ENCODE measurements around the gene DDX27. TPM values are rescaled to one million over a fixed set of nuclear protein-coding genes. Genes with fewer than 3 reads are reported as not detected.

Gene DDX27
- total and polyA plus RNA-seq, 4 experiments from 2014 or later = 21.6 to 60.4 (median 53.7) TPM

- no peaks in the 10 kb centered on the region for H3K36me3 Mint-ChIP-seq
- POLR2A ChIA-PET (ENCODE audit: partially characterized antibody) = no interaction called here
- Histone ChIP-seq H3K27ac (ENCODE audit: low read depth, low read length) (no peak overlapping the region), H3K4me1 (ENCODE audit: insufficient read depth, low read length) (no peaks in the 10 kb centered on the region), H3K27me3 (ENCODE audit: insufficient read depth, low read length) (no peaks in the 10 kb centered on the region), H3K36me3 (ENCODE audit: insufficient read depth, low read length) (no peaks in the 10 kb centered on the region), H3K9me3 (ENCODE audit: control insufficient read depth in 1 of 2, low read length in 2 of 2) (no peaks in the 10 kb centered on the region), H3K4me3 (ENCODE audit: low read length in 2 of 2) (no peak overlapping the region)
- CTCF ChIA-PET (ENCODE audit: partially characterized antibody) = interaction anchor here (0.8 to 2.0 kb wide), 3 partner anchors 11 to 23 kb away, joined by 4 to 6 read pairs (median 5); no protein-coding TSS in a partner anchor
- intact Hi-C loops (cut with micrococcal nuclease) = no loop called here
- no peaks in the 10 kb centered on the region for H3K4me1 Mint-ChIP-seq
- no peak overlapping the region for H3K27ac Mint-ChIP-seq
- no peak overlapping the region for H3K4me3 Mint-ChIP-seq
- DNase-seq = no peak
- H3K9me3 Mint-ChIP-seq = no peaks in the 10 kb centered on the region
- no peaks in the 10 kb centered on the region for H3K27me3 Mint-ChIP-seq
These were observed 15.5 kb upstream of the DDX27 start for GRCh38 chr20:49203746-49204145.

GRCh38 chr20:49207076-49207475 lies 12.1 kb upstream of the DDX27 start:
- peaks cover 0 to 12% (median 7%) of the 10 kb centered on the region in 8 donors for H3K9me3 Mint-ChIP-seq
- H3K4me1 Mint-ChIP-seq = no peaks in the 10 kb centered on the region
- H3K36me3 Mint-ChIP-seq = no peaks in the 10 kb centered on the region
- no peak overlapping the region for H3K4me3 Mint-ChIP-seq
- Histone ChIP-seq H3K9me3 (ENCODE audit: control insufficient read depth in 1 of 2, low read length in 2 of 2) (no peaks in the 10 kb centered on the region), H3K4me3 (ENCODE audit: low read length in 2 of 2) (no peak overlapping the region), H3K36me3 (ENCODE audit: insufficient read depth, low read length) (no peaks in the 10 kb centered on the region), H3K4me1 (ENCODE audit: insufficient read depth, low read length) (no peaks in the 10 kb centered on the region), H3K27me3 (ENCODE audit: insufficient read depth, low read length) (no peaks in the 10 kb centered on the region), H3K27ac (ENCODE audit: low read depth, low read length) (no peak overlapping the region)
- ChIA-PET CTCF (ENCODE audit: partially characterized antibody) (interaction anchor here (0.9 to 2.6 kb wide), 3 partner anchors 10 to 74 kb away, joined by 3 to 14 read pairs (median 4); no protein-coding TSS in a partner anchor), POLR2A (ENCODE audit: partially characterized antibody) (no interaction called here)
- intact Hi-C loops (cut with micrococcal nuclease) = no loop called here
- no peaks in the 10 kb centered on the region for H3K27me3 Mint-ChIP-seq
- DNase-seq = no peak
- no peak overlapping the region for H3K27ac Mint-ChIP-seq

DNA sequence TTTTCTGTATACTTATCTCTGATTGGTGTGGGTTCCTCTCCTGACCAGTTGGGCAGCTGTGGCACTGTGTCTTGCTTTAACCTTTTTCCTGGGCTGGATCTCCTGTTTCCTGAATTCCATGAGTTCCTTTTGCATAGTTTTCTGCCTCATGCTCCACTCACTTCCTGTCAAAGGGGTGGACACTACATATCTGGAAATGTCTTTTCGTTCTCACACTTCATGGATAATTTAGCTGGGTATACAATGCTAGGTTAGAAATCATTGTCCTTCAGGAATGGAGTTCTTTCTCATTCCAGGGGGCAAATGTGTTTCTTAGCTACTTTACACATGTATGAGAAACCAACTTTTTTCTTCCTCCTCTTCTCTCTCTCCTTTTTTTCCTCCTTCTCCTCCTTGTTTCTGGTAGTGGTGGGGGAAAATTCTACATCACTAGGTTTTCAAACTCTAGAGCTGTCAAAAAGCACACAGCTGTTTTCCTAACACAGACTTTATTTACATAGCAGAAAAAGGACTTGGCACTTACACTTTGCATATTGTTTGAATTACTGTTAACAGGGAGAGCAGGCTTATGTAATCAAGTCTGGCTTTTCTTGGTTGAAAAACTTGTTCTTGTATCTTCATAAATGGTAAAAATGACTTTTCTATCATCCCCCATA lies 9.0 kb upstream of the DDX27 start:
- no peak for DNase-seq
- Mint-ChIP-seq H3K9me3 (peaks cover 0 to 12% (median 7%) of the 10 kb centered on the region in 8 donors), H3K27me3 (peaks cover 0 to 1% of the 10 kb centered on the region in 2 donors), H3K27ac (peak overlapping the region in 1 of 7 donors; percentile 9), H3K4me1 (no peaks in the 10 kb centered on the region), H3K4me3 (no peak overlapping the region), H3K36me3 (no peaks in the 10 kb centered on the region)
- POLR2A ChIA-PET (ENCODE audit: partially characterized antibody) = no interaction called here
- H3K4me1 ChIP-seq (ENCODE audit: insufficient read depth, low read length) = no peaks in the 10 kb centered on the region
- H3K9me3 ChIP-seq (ENCODE audit: control insufficient read depth in 1 of 2, low read length in 2 of 2) = no peaks in the 10 kb centered on the region
- no peak overlapping the region for H3K27ac ChIP-seq (ENCODE audit: low read depth, low read length)
- CTCF ChIA-PET (ENCODE audit: partially characterized antibody) = interaction anchor here (0.6 to 3.1 kb wide), 2 partner anchors 77 to 81 kb away, joined by 3 to 9 read pairs; no protein-coding TSS in a partner anchor
- intact Hi-C loops (cut with micrococcal nuclease) = no loop called here
- H3K27me3 ChIP-seq (ENCODE audit: insufficient read depth, low read length) = no peaks in the 10 kb centered on the region
- H3K4me3 ChIP-seq (ENCODE audit: low read length in 2 of 2) = no peak overlapping the region
- no peaks in the 10 kb centered on the region for H3K36me3 ChIP-seq (ENCODE audit: insufficient read depth, low read length)

GRCh38 chr20:49210757-49211110 lies 8.5 kb upstream of the DDX27 start:
- POLR2A ChIA-PET (ENCODE audit: partially characterized antibody) = no interaction called here
- intact Hi-C loops (cut with micrococcal nuclease) = no loop called here
- Mint-ChIP-seq H3K4me1 (no peaks in the 10 kb centered on the region), H3K9me3 (peaks cover 0 to 12% (median 7%) of the 10 kb centered on the region in 8 donors), H3K4me3 (no peak overlapping the region), H3K36me3 (no peaks in the 10 kb centered on the region), H3K27ac (no peak overlapping the region), H3K27me3 (peaks cover 0 to 1% of the 10 kb centered on the region in 2 donors)
- no peaks in the 10 kb centered on the region for H3K27me3 ChIP-seq (ENCODE audit: insufficient read depth, low read length)
- no peaks in the 10 kb centered on the region for H3K4me1 ChIP-seq (ENCODE audit: insufficient read depth, low read length)
- H3K9me3 ChIP-seq (ENCODE audit: control insufficient read depth in 1 of 2, low read length in 2 of 2) = no peaks in the 10 kb centered on the region
- H3K4me3 ChIP-seq (ENCODE audit: low read length in 2 of 2) = no peak overlapping the region
- DNase-seq = no peak
- CTCF ChIA-PET (ENCODE audit: partially characterized antibody) = interaction anchor here (3.1 kb wide), 1 partner anchor 78 kb away, joined by 9 read pairs; no protein-coding TSS in a partner anchor
- no peak overlapping the region for H3K27ac ChIP-seq (ENCODE audit: low read depth, low read length)
- no peaks in the 10 kb centered on the region for H3K36me3 ChIP-seq (ENCODE audit: insufficient read depth, low read length)

DNA sequence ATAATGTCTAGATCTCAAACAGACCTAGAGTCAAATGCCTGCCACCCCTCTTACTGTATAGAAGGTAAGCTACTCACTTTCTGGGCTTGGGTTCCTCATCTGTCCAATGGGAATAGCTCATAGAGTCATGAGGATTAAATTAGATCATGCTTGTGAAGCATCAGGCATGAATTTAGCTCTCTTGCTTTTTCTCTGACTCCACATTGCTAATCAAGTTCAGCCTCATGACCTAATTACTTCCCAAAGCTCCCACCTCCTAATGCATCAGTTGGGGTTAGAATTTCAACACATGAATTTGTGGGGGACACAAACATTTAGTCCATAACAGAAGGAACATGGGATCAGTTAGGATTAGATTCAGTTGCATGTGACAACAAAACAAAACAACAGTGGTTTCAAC lies 4.6 kb upstream of the DDX27 start:
- H3K27me3 ChIP-seq (ENCODE audit: insufficient read depth, low read length) = no peaks in the 10 kb centered on the region
- H3K4me1 ChIP-seq (ENCODE audit: insufficient read depth, low read length) = peaks cover 13% of the 10 kb centered on the region
- Mint-ChIP-seq H3K9me3 (peaks cover 0 to 12% (median 7%) of the 10 kb centered on the region in 8 donors), H3K36me3 (peaks cover 0 to 6% of the 10 kb centered on the region in 2 donors), H3K27ac (no peak overlapping the region), H3K4me3 (no peak overlapping the region), H3K4me1 (peaks cover 7 to 16% (median 10%) of the 10 kb centered on the region in 4 donors), H3K27me3 (peaks cover 0 to 1% of the 10 kb centered on the region in 2 donors)
- POLR2A ChIA-PET (ENCODE audit: partially characterized antibody) = interaction anchor here (1.6 kb wide), 1 partner anchor 81 kb away, joined by 4 read pairs; no protein-coding TSS in a partner anchor
- DNase-seq = no peak
- H3K27ac ChIP-seq (ENCODE audit: low read depth, low read length) = no peak overlapping the region
- CTCF ChIA-PET (ENCODE audit: partially characterized antibody) = interaction anchor here (1.3 to 7.1 kb wide), 5 partner anchors 11 to 84 kb away, joined by 3 to 237 read pairs (median 32); no protein-coding TSS in a partner anchor
- H3K9me3 ChIP-seq (ENCODE audit: control insufficient read depth in 1 of 2, low read length in 2 of 2) = no peaks in the 10 kb centered on the region
- H3K36me3 ChIP-seq (ENCODE audit: insufficient read depth, low read length) = no peaks in the 10 kb centered on the region
- intact Hi-C loops (cut with micrococcal nuclease) = no loop called here
- no peak overlapping the region for H3K4me3 ChIP-seq (ENCODE audit: low read length in 2 of 2)

GRCh38 chr20:49215232-49215631 lies 4.0 kb upstream of the DDX27 start:
- Histone ChIP-seq H3K4me1 (ENCODE audit: insufficient read depth, low read length) (peaks cover 19% of the 10 kb centered on the region), H3K4me3 (ENCODE audit: low read length in 2 of 2) (no peak overlapping the region), H3K27me3 (ENCODE audit: insufficient read depth, low read length) (no peaks in the 10 kb centered on the region), H3K36me3 (ENCODE audit: insufficient read depth, low read length) (no peaks in the 10 kb centered on the region), H3K27ac (ENCODE audit: low read depth, low read length) (no peak overlapping the region), H3K9me3 (ENCODE audit: control insufficient read depth in 1 of 2, low read length in 2 of 2) (no peaks in the 10 kb centered on the region)
- no peak overlapping the region for H3K4me3 Mint-ChIP-seq
- peaks cover 0 to 9% (median 5%) of the 10 kb centered on the region in 8 donors for H3K9me3 Mint-ChIP-seq
- H3K36me3 Mint-ChIP-seq = peaks cover 0 to 12% of the 10 kb centered on the region in 2 donors
- ChIA-PET POLR2A (ENCODE audit: partially characterized antibody) (interaction anchor here (1.6 kb wide), 1 partner anchor 82 kb away, joined by 4 read pairs; no protein-coding TSS in a partner anchor), CTCF (ENCODE audit: partially characterized antibody) (interaction anchor here (1.3 to 7.1 kb wide), 6 partner anchors 12 to 85 kb away, joined by 3 to 237 read pairs (median 35); no protein-coding TSS in a partner anchor)
- no peak overlapping the region for H3K27ac Mint-ChIP-seq
- H3K4me1 Mint-ChIP-seq = peaks cover 12 to 22% (median 16%) of the 10 kb centered on the region in 4 donors
- no peak for DNase-seq
- peaks cover 0 to 1% of the 10 kb centered on the region in 2 donors for H3K27me3 Mint-ChIP-seq
- intact Hi-C loops (cut with micrococcal nuclease) = no loop called here

GRCh38 chr20:49216991-49217578 lies 2.1 kb upstream of the DDX27 start:
- ChIA-PET CTCF (ENCODE audit: partially characterized antibody) (interaction anchor here (0.7 to 7.1 kb wide), 43 partner anchors 11 to 230 kb away, joined by 3 to 237 read pairs (median 5); no protein-coding TSS in a partner anchor), POLR2A (ENCODE audit: partially characterized antibody) (interaction anchor here (1.3 to 2.6 kb wide), 6 partner anchors 29 to 88 kb away, joined by 5 to 12 read pairs (median 6); partner anchors contain the start of genes STAU1 and ZNFX1)
- Histone ChIP-seq H3K27me3 (ENCODE audit: insufficient read depth, low read length) (no peaks in the 10 kb centered on the region), H3K9me3 (ENCODE audit: control insufficient read depth in 1 of 2, low read length in 2 of 2) (no peaks in the 10 kb centered on the region), H3K36me3 (ENCODE audit: insufficient read depth, low read length) (peaks cover 5% of the 10 kb centered on the region), H3K27ac (ENCODE audit: low read depth, low read length) (no peak overlapping the region), H3K4me3 (ENCODE audit: low read length in 2 of 2) (no peak overlapping the region), H3K4me1 (ENCODE audit: insufficient read depth, low read length) (peaks cover 30% of the 10 kb centered on the region)
- peaks cover 17 to 39% (median 25%) of the 10 kb centered on the region in 4 donors for H3K4me1 Mint-ChIP-seq
- peak; percentile 81 to 91 (median 84) for DNase-seq
- H3K27ac Mint-ChIP-seq = peak overlapping the region; percentile 77 to 90 (median 85)
- intact Hi-C loops (cut with micrococcal nuclease) = loop anchor here (1.0 to 2.0 kb wide), 2 partner anchors 84 to 188 kb away; no protein-coding TSS in a partner anchor
- H3K9me3 Mint-ChIP-seq = peaks cover 0 to under 1% (median 0%) of the 10 kb centered on the region in 8 donors
- H3K4me3 Mint-ChIP-seq = peak overlapping the region in 7 of 8 donors; percentile 29 to 65 (median 59)
- peaks cover 0 to 1% of the 10 kb centered on the region in 2 donors for H3K27me3 Mint-ChIP-seq
- peaks cover 7 to 19% of the 10 kb centered on the region in 2 donors for H3K36me3 Mint-ChIP-seq
